WTC11 (cell line): ENCODE measurements around the gene FOXP1. TPM values are rescaled to one million over a fixed set of nuclear protein-coding genes. Genes with fewer than 3 reads are reported as not detected.

Experiments used
- ATAC-seq: fragments of 200-7000 bp; cut with Tn5 transposase; 2 replicates; pipeline ENCODE4 v1.10.0; 2021; ENCODE audit warnings: mild to moderate bottlenecking, moderate library complexity
- CTCF ChIA-PET: fragments of 300-600 bp; sonication (Branson Sonifier 250); formaldehyde crosslinking; loops from one replicate; lab custom pipeline; 2021; ENCODE audit warnings: antibody characterized with exemption; lab: Charles Lee
- POLR2A ChIA-PET: fragments of 350-600 bp; sonication (Branson Sonifier 250); formaldehyde crosslinking; loops from one replicate; lab custom pipeline; 2021; ENCODE audit warnings: antibody characterized with exemption; lab: Charles Lee
- DNase-seq: peaks from one replicate; pipeline ENCODE4 v3.0.0; 2021; ENCODE audit warnings: low spot score
- H3K27ac Mint-ChIP-seq: 2 replicates; pipeline ENCODE4 v1.8.0; 2021; ENCODE audit warnings: mixed read lengths
- H3K27me3 Mint-ChIP-seq: 2 replicates; pipeline ENCODE4 v1.8.0; 2021; ENCODE audit warnings: low read depth, mild to moderate bottlenecking, moderate library complexity, mixed read lengths
- H3K36me3 Mint-ChIP-seq: 2 replicates; pipeline ENCODE4 v1.8.0; 2021; ENCODE audit warnings: mixed read lengths
- H3K4me1 Mint-ChIP-seq: 2 replicates; pipeline ENCODE4 v1.8.0; 2022; ENCODE audit warnings: mixed read lengths
- H3K4me3 Mint-ChIP-seq: 2 replicates; pipeline ENCODE4 v1.8.0; 2021; ENCODE audit warnings: mild to moderate bottlenecking, moderate library complexity, mixed read lengths
- H3K9me3 Mint-ChIP-seq: 2 replicates; pipeline ENCODE4 v1.8.0; 2021; ENCODE audit warnings: mixed read lengths
- AFF4 ChIP-seq: sonication (generic); formaldehyde crosslinking; IDR thresholded peaks from 2 replicates; pipeline ENCODE4 v1.8.1; 2023; ENCODE audit warnings: mild to moderate bottlenecking, missing genetic modification reagents, borderline replicate concordance
- ATF1 ChIP-seq: sonication (generic); formaldehyde crosslinking; IDR thresholded peaks from 2 replicates; pipeline ENCODE4 v1.8.1; 2023; ENCODE audit warnings: mild to moderate bottlenecking, moderate library complexity, missing genetic modification reagents
- CBFB ChIP-seq: sonication (generic); formaldehyde crosslinking; IDR thresholded peaks from 2 replicates; pipeline ENCODE4 v1.8.1; 2022; ENCODE audit warnings: mild to moderate bottlenecking, low read depth, missing genetic modification reagents
- CREB1 ChIP-seq: sonication (generic); formaldehyde crosslinking; IDR thresholded peaks from 2 replicates; pipeline ENCODE4 v1.8.0; 2023; ENCODE audit warnings: mild to moderate bottlenecking, missing genetic modification reagents
- EMX1 ChIP-seq: fragments of 250-450 bp; sonication (Bioruptor Pico); IDR thresholded peaks from 2 replicates; pipeline ENCODE4 v1.8.0; 2021; ENCODE audit warnings: mild to moderate bottlenecking
- ERG ChIP-seq: fragments of 250-450 bp; sonication (Bioruptor Pico); IDR thresholded peaks from 2 replicates; pipeline ENCODE4 v1.8.0; 2021; ENCODE audit warnings: mild to moderate bottlenecking
- ETV6 ChIP-seq: sonication (generic); formaldehyde crosslinking; IDR thresholded peaks from 2 replicates; pipeline ENCODE4 v1.8.1; 2022; ENCODE audit warnings: mild to moderate bottlenecking, missing genetic modification reagents
- FOXJ3 ChIP-seq: sonication (generic); formaldehyde crosslinking; IDR thresholded peaks from 2 replicates; pipeline ENCODE4 v1.9.0; 2021; ENCODE audit warnings: missing genetic modification reagents, mild to moderate bottlenecking, borderline replicate concordance
- HMGXB4 ChIP-seq: sonication (generic); formaldehyde crosslinking; IDR thresholded peaks from 2 replicates; pipeline ENCODE4 v1.8.1; 2023; ENCODE audit warnings: mild to moderate bottlenecking, moderate library complexity, missing genetic modification reagents
- JAZF1 ChIP-seq: fragments of 250-450 bp; sonication (Bioruptor Pico); IDR thresholded peaks from 2 replicates; pipeline ENCODE4 v1.9.0; 2021; ENCODE audit warnings: moderate library complexity, mild to moderate bottlenecking, inconsistent platforms
- JUN ChIP-seq: sonication (generic); formaldehyde crosslinking; IDR thresholded peaks from 2 replicates; pipeline ENCODE4 v1.8.0; 2023; ENCODE audit warnings: mild to moderate bottlenecking, missing genetic modification reagents
- KAT7 ChIP-seq: sonication (generic); formaldehyde crosslinking; IDR thresholded peaks from 2 replicates; pipeline ENCODE4 v1.8.1; 2023; ENCODE audit warnings: missing genetic modification reagents, mild to moderate bottlenecking, borderline replicate concordance
- NFE2L1 ChIP-seq: sonication (generic); formaldehyde crosslinking; IDR thresholded peaks from 2 replicates; pipeline ENCODE4 v1.8.1; 2023; ENCODE audit warnings: missing genetic modification reagents
- NFYB ChIP-seq: sonication (generic); formaldehyde crosslinking; conservative IDR thresholded peaks from 2 replicates; pipeline ENCODE4 v1.8.0; 2022; ENCODE audit warnings: low read depth, missing genetic modification reagents
- NR1H2 ChIP-seq: sonication (generic); formaldehyde crosslinking; IDR thresholded peaks from 2 replicates; pipeline ENCODE4 v1.9.0; 2021; ENCODE audit warnings: mild to moderate bottlenecking, moderate library complexity, missing genetic modification reagents
- NR3C1 ChIP-seq: sonication (generic); formaldehyde crosslinking; conservative IDR thresholded peaks from 2 replicates; pipeline ENCODE4 v1.8.1; 2023; ENCODE audit warnings: low read depth, mild to moderate bottlenecking, missing genetic modification reagents
- PRDM15 ChIP-seq: sonication (generic); formaldehyde crosslinking; IDR thresholded peaks from 2 replicates; pipeline ENCODE4 v1.8.0; 2022; ENCODE audit warnings: missing genetic modification reagents
- RORB ChIP-seq: fragments of 250-450 bp; sonication (Bioruptor Pico); IDR thresholded peaks from 2 replicates; pipeline ENCODE4 v1.9.0; 2021; ENCODE audit warnings: mild to moderate bottlenecking
- SOX15 ChIP-seq: fragments of 250-450 bp; sonication (Bioruptor Pico); IDR thresholded peaks from 2 replicates; pipeline ENCODE4 v1.9.0; 2021; ENCODE audit warnings: mild to moderate bottlenecking
- SP1 ChIP-seq: sonication (generic); formaldehyde crosslinking; conservative IDR thresholded peaks from 2 replicates; pipeline ENCODE4 v1.8.1; 2022; ENCODE audit warnings: missing genetic modification reagents
- TCF7 ChIP-seq: sonication (generic); formaldehyde crosslinking; IDR thresholded peaks from 2 replicates; pipeline ENCODE4 v1.8.0; 2022; ENCODE audit warnings: mild to moderate bottlenecking, low read depth, missing genetic modification reagents, moderate library complexity
- TEAD4 ChIP-seq: sonication (generic); formaldehyde crosslinking; IDR thresholded peaks from 2 replicates; pipeline ENCODE4 v1.8.0; 2022; ENCODE audit warnings: mild to moderate bottlenecking, missing genetic modification reagents
- ZMAT4 ChIP-seq: fragments of 250-450 bp; sonication (Bioruptor Pico); IDR thresholded peaks from 2 replicates; pipeline ENCODE4 v1.9.0; 2021; ENCODE audit warnings: mild to moderate bottlenecking
- ZNF232 ChIP-seq: sonication (generic); formaldehyde crosslinking; IDR thresholded peaks from 2 replicates; pipeline ENCODE4 v1.8.0; 2022; ENCODE audit warnings: mild to moderate bottlenecking, missing genetic modification reagents
- ZNF263 ChIP-seq: sonication (generic); formaldehyde crosslinking; IDR thresholded peaks from 2 replicates; pipeline ENCODE4 v1.8.1; 2022; ENCODE audit warnings: low read depth, mild to moderate bottlenecking, moderate library complexity, missing genetic modification reagents
- ZNF396 ChIP-seq: fragments of 250-450 bp; sonication (Bioruptor Pico); IDR thresholded peaks from 2 replicates; pipeline ENCODE4 v1.8.0; 2021; ENCODE audit warnings: mild to moderate bottlenecking, moderate library complexity, borderline replicate concordance
- ZNF671 ChIP-seq: fragments of 250-450 bp; sonication (Bioruptor Pico); IDR thresholded peaks from 2 replicates; pipeline ENCODE4 v1.8.0; 2021; ENCODE audit warnings: mild to moderate bottlenecking
- ZSCAN18 ChIP-seq: fragments of 250-450 bp; sonication (Bioruptor Pico); IDR thresholded peaks from 2 replicates; pipeline ENCODE4 v2.1.2; 2022; ENCODE audit warnings: mild to moderate bottlenecking, moderate library complexity
- total RNA-seq: library from RNA; stranded (reverse); gene quantifications from 3 replicates; pipeline ENCODE4 v1.2.3, GENCODE V29; 2021

FOXP1 gene
- total RNA-seq, 1 experiment from 2014 or later: 25.8 TPM

GRCh38 chr3:71614426-71614825 lies 30.9 kb upstream of the FOXP1 start:
- Mint-ChIP-seq H3K4me3 (no peak overlapping the region), H3K27me3 (no peaks in the 10 kb centered on the region; the same call in 1 of the 2 replicates), H3K4me1 (no peaks in the 10 kb centered on the region), H3K9me3 (peaks cover 13% of the 10 kb centered on the region), H3K36me3 (no peaks in the 10 kb centered on the region), H3K27ac (no peak overlapping the region)
- TF ChIP-seq JAZF1 (CRISPR knock-in tag) (no peak), FOXJ3 (no peak), JUN (CRISPR knock-in tag) (no peak), ZNF263 (no peak), ERG (no peak), NR1H2 (no peak), ZNF396 (CRISPR knock-in tag) (no peak), TCF7 (CRISPR knock-in tag) (no peak), NFE2L1 (CRISPR knock-in tag) (no peak), EMX1 (CRISPR knock-in tag) (no peak), ATF1 (CRISPR knock-in tag) (no peak), ZNF671 (CRISPR knock-in tag) (no peak), TEAD4 (CRISPR knock-in tag) (no peak), SP1 (CRISPR knock-in tag) (no peak), ETV6 (CRISPR knock-in tag) (no peak), SOX15 (CRISPR knock-in tag) (no peak), PRDM15 (no peak), KAT7 (no peak)
- ChIA-PET CTCF (no interaction called here), POLR2A (no interaction called here)
- no peak for DNase-seq
- no peak for ATAC-seq

- Mint-ChIP-seq H3K27ac (no peak overlapping the region), H3K9me3 (peaks cover 22% of the 10 kb centered on the region), H3K27me3 (no peaks in the 10 kb centered on the region), H3K4me1 (no peaks in the 10 kb centered on the region), H3K4me3 (no peak overlapping the region), H3K36me3 (peaks cover 6% of the 10 kb centered on the region)
- ChIA-PET POLR2A (no interaction called here), CTCF (no interaction called here)
- ATAC-seq (no peak), DNase-seq (no peak)
- no peak for TF ChIP-seq CBFB (CRISPR knock-in tag)
- no peak for TF ChIP-seq ZNF232 (CRISPR knock-in tag)
- no peak for TF ChIP-seq ZMAT4 (CRISPR knock-in tag)
- TF ChIP-seq ZSCAN18: no peak
- TF ChIP-seq AFF4 (CRISPR knock-in tag): no peak
- TF ChIP-seq RORB (CRISPR knock-in tag): no peak
- no peak for TF ChIP-seq NFYB (CRISPR knock-in tag)
- TF ChIP-seq HMGXB4 (CRISPR knock-in tag): no peak
- no peak for TF ChIP-seq CREB1
- TF ChIP-seq NR3C1 (CRISPR knock-in tag): no peak
- no peak for TF ChIP-seq SOX15 (CRISPR knock-in tag)
- TF ChIP-seq ATF1 (CRISPR knock-in tag): no peak
These were observed 27.6 kb upstream of the FOXP1 start for GRCh38 chr3:71611099-71611498.
